Psoas muscle (tissue), 8 donors: Measurements from ENCODE around the gene CCNK. TPM values are rescaled to one million over a fixed set of nuclear protein-coding genes. Genes with fewer than 3 reads are reported as not detected.

ENCODE experiments used
- ATAC-seq, 4 donors: fragments of 200-7000 bp; cut with Tn5 transposase; one replicate each; pipeline ENCODE4 v1.9.1; 2020; ENCODE audit warnings: moderate library complexity in 3 of 4, mild to moderate bottlenecking in 2 of 4
- DNase-seq, 2 donors: peaks; one replicate each; pipeline ENCODE4 v3.0.0-alpha.2; 2020
- H3K27ac ChIP-seq: fragments of 200-600 bp; one replicate; pipeline ENCODE4 v1.8.0; 2022
- H3K27me3 ChIP-seq, 3 donors: fragments of 200-600 bp in 1 of 3; one replicate each; pipeline versions ENCODE4 v1.6.1 to v1.8.0; 2013 to 2022; ENCODE audit warnings: low read length in 2 of 3, mild to moderate bottlenecking in 2 of 3, moderate library complexity in 1 of 3; ENCODE audit not compliant: insufficient read depth in 3 of 3
- H3K36me3 ChIP-seq, 2 donors: fragments of 200-600 bp in 1 of 2; one replicate each; pipeline versions ENCODE4 v1.6.1 to v1.8.0; 2013 to 2022; ENCODE audit warnings: low read depth in 1 of 2, mild to moderate bottlenecking in 1 of 2, moderate library complexity in 1 of 2; ENCODE audit not compliant: insufficient read depth in 1 of 2
- H3K4me1 ChIP-seq: fragments of 200-600 bp; one replicate; pipeline ENCODE4 v1.8.0; 2022
- H3K4me3 ChIP-seq: fragments of 200-600 bp; one replicate; pipeline ENCODE4 v1.8.0; 2022; ENCODE audit warnings: mild to moderate bottlenecking
- H3K9me3 ChIP-seq: fragments of 200-600 bp; one replicate; pipeline ENCODE4 v1.8.0; 2022
- WGBS, 3 donors: extraction: QIAGEN DNeasy Blood & Tissue Kit; methylation state at CpG; one replicate each; pipeline versions ENCODE4 v1.1.6 to v1.1.7; 2013; 5-methylcytosine and 5-hydroxymethylcytosine counted together
- intact Hi-C, 2 donors: fragments of 100-400 bp; cut with DNase I; formaldehyde crosslinking; loops; one replicate each; pipeline versions ENCODE4 v1.11.0 to v1.14.2; 2022
- polyA plus RNA-seq, 3 donors: library from polyadenylated mRNA; stranded (reverse); fragments of 200-250 nt; gene quantifications; one replicate each; pipeline ENCODE4 v1.2.3, GENCODE V29; 2013
- total RNA-seq, 4 donors: library from RNA; stranded (reverse); fragmentation: NEBNext Ultra II Directional in 2 of 4; extraction: Animal tissue kit (Norgen Biotek cat#: 25700) in 2 of 4; gene quantifications; one replicate each; pipeline versions ENCODE4 v1.2.1 to v1.2.4, GENCODE V29; 2021 to 2023
- TF ChIP-seq, protein P1 (sequence below): fragments of 200-600 bp; IDR thresholded peaks from one replicate; pipeline ENCODE4 v1.8.0; 2022; ENCODE audit warnings: antibody characterized with exemption
- donor health status: healthy with polysubstance abuse.
- donor health status: DM: no; HTN: no; CAD: no; lungs with moderate emphysema.
- donor health status: Bipolar disorder and iron deficiency.
- donor health status: healthy.
- donor health status: DM: yes; HTN: yes; CAD: no.
- donor health status: DM: no; HTN: no; CAD: no.
- donor health status: DM: no; HTN: no; CAD: no.
- donor health status: DM: yes; HTN: yes; CAD: no.

CCNK gene
- total and polyA plus RNA-seq, 7 donors: 17.6 to 53.2 (median 39.8) TPM

DNA sequence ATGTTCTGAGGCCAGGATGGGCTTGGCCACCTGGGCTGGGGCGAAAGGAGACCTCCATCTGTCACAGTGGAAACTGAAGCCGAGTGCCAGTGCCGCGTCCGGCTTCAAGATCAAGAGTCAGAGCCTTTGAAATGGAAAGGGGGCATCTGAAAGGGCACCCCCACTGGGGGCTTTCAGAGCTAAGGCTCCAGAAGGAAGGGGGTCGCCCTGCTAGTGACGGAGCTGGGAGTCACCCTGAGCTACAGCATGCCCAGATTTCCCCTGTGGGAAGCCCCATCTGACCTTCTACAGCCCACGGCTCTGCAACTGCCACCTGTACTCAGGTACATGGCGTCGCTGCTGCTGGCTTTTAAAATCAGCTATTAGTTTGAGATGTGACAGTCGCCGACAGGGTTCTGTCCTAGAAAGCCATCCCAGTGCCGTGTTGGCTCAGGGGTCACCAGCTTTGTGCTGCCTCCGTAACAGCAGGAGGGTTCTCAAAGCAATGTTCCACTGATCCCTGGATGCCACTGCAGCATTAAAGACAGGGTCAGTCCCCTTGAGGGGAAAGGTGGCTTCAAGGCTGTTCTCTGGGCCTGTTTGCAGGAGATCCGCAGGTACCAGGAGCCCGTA lies 31.5 kb downstream of the CCNK start:
- 84 to 89% (median 87%) methylated on average over 16 of the region's 16 CpGs for WGBS, 3 donors
- Histone ChIP-seq H3K9me3 (no peaks in the 10 kb centered on the region), H3K27ac (no peak overlapping the region), H3K36me3 (peaks cover 0 to 65% of the 10 kb centered on the region in 2 donors), H3K4me1 (no peaks in the 10 kb centered on the region), H3K27me3 (no peaks in the 10 kb centered on the region), H3K4me3 (no peak overlapping the region)
- intact Hi-C loops: loop anchor here in 1 of 2 donors (10.0 kb wide), 1 partner anchor 392 kb away; no protein-coding TSS in a partner anchor
- TF ChIP-seq, protein P1, sequence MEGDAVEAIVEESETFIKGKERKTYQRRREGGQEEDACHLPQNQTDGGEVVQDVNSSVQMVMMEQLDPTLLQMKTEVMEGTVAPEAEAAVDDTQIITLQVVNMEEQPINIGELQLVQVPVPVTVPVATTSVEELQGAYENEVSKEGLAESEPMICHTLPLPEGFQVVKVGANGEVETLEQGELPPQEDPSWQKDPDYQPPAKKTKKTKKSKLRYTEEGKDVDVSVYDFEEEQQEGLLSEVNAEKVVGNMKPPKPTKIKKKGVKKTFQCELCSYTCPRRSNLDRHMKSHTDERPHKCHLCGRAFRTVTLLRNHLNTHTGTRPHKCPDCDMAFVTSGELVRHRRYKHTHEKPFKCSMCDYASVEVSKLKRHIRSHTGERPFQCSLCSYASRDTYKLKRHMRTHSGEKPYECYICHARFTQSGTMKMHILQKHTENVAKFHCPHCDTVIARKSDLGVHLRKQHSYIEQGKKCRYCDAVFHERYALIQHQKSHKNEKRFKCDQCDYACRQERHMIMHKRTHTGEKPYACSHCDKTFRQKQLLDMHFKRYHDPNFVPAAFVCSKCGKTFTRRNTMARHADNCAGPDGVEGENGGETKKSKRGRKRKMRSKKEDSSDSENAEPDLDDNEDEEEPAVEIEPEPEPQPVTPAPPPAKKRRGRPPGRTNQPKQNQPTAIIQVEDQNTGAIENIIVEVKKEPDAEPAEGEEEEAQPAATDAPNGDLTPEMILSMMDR: no peak
- peak in 1 of 2 donors; percentile 15 for DNase-seq
- ATAC-seq: no peak

DNA sequence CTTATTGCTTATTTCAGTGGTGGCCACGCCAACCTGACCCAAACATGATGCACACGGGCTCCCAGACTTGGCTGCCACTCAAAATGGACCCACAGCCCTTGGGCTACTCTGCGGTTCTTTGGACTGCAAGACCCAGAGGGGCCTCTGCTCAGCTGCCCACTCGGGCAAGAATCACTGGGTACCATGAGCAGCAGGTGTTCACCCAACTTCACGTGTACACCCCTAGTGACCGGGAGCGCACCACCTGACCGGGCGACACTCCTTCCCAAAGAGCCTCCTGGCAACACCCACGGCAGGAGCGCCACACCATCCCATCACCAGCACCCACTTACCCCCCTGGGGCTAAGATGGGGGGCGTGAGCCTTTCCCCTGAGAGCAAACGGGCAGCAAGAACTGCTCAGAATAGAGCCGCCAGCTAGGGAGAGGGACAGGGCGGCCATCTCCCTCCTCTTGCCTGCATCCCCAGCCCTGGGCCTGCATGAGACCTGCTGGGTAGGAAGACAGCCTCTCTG lies 32.0 kb downstream of the CCNK start:
- Histone ChIP-seq H3K36me3 (peaks cover 0 to 59% of the 10 kb centered on the region in 2 donors), H3K4me3 (no peak overlapping the region), H3K9me3 (no peaks in the 10 kb centered on the region), H3K4me1 (no peaks in the 10 kb centered on the region), H3K27me3 (no peaks in the 10 kb centered on the region), H3K27ac (no peak overlapping the region)
- 82 to 86% (median 85%) methylated on average over 15 of the region's 15 CpGs for WGBS, 3 donors
- ATAC-seq (no peak), DNase-seq (peak in 1 of 2 donors; percentile 36)
- TF ChIP-seq, protein P1: no peak
- intact Hi-C loops: loop anchor here in 1 of 2 donors (10.0 kb wide), 1 partner anchor 392 kb away; no protein-coding TSS in a partner anchor

DNA sequence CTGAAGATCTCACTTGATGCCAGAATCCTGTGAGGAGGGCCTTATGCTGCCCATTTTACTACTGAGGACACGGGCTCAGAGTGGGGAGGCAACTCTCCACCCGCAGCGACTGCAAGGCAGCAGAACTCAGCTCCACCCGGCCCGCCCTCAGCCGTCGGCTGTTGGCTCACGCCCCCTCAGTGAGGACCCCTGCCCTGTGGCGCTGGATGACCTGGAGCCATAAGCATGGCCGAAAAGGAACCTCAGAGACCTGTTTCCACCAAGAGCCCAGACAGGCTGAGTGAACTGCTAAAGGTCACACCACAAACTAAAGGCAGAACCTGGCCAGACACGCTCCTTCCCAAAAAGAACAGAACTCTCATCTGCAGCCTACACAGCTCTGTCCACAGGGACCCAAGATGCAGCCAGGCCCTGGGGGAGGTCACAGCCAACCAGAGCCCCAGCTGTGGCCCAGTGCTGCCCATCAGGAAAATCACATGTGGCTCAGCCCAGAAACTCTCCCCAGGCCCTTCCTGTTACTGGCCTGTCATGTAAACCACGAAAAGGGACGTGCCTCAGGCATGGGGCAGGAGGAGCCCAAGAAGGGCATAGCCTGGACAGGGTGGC lies 32.8 kb downstream of the CCNK start:
- Histone ChIP-seq H3K4me3 (no peak overlapping the region), H3K4me1 (no peaks in the 10 kb centered on the region), H3K27ac (no peak overlapping the region), H3K27me3 (no peaks in the 10 kb centered on the region), H3K9me3 (no peaks in the 10 kb centered on the region), H3K36me3 (peaks cover 0 to 51% of the 10 kb centered on the region in 2 donors)
- peak in 1 of 2 donors; percentile 39 for DNase-seq
- 74 to 77% (median 76%) methylated on average over 13 of the region's 13 CpGs for WGBS, 3 donors
- TF ChIP-seq, protein P1: no peak
- intact Hi-C loops: loop anchor here in 1 of 2 donors (10.0 kb wide), 1 partner anchor 391 kb away; no protein-coding TSS in a partner anchor
- ATAC-seq: no peak

DNA sequence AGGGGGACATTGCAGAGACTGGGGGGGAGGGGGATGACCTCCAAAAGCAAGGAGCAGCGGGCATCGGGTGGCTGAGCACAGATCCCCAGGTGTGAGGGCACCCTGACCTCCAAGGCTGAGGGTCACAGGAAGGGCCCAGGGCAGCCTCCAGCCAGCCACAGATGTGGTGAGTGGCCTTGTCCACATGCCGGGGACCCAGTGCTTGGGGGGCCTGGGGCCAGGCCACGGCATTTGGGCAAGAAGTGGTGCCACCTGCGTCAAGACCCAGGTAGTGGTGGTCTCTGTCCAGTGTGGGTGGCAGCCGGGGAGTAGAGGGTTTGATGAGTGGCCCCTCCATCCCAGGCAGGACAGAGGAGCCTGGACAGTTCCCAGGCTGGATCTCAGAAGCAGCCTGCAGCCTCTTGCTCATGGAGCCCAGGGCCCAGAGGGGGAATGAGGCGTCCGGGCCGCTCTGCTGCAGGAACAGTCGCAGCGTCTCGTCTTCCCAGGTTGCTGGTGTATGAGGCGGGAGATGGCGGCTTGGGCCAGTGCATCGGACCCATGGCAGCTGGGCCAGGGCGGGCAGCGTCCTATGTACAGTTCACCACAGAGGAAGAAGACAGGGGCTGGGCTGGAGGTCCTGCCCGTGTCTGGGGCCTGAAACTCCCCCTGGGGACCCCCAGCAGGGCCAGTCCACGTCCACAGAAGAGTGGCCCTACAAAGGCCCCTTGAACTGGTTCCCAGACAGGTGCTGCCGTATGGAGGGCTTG lies 33.5 kb downstream of the CCNK start:
- H3K4me3 ChIP-seq: no peak overlapping the region
- H3K9me3 ChIP-seq: no peaks in the 10 kb centered on the region
- WGBS, 3 donors: 85 to 89% (median 87%) methylated on average over 20 of the region's 20 CpGs
- peaks cover 0 to 44% of the 10 kb centered on the region in 2 donors for H3K36me3 ChIP-seq
- no peak overlapping the region for H3K27ac ChIP-seq
- intact Hi-C loops: loop anchor here (5.0 to 10.0 kb wide), 2 partner anchors 53 to 390 kb away; no protein-coding TSS in a partner anchor
- no peaks in the 10 kb centered on the region for H3K4me1 ChIP-seq
- H3K27me3 ChIP-seq: no peaks in the 10 kb centered on the region
- peak in 1 of 2 donors; percentile 52 for DNase-seq
- TF ChIP-seq, protein P1: no peak
- ATAC-seq: no peak
